G401 (cell line): ENCODE measurements around the gene NID2. TPM values are rescaled to one million over a fixed set of nuclear protein-coding genes. Genes with fewer than 3 reads are reported as not detected.

Experiments used
- DNase-seq: peaks from one replicate; pipeline ENCODE4 v3.0.0-alpha.2; 2015; ENCODE audit warnings: low spot score
- in situ Hi-C: cut with HindIII; loops from 2 replicates; pipeline ENCODE4 v1.10.0; 2016; ENCODE audit warnings: low sequenced_read_pairs, mixed read lengths
- total RNA-seq: library from RNA; depleted of rRNA; stranded (reverse); fragments of >200 nt; shearing (Covaris generic); gene quantifications from 2 replicates; pipeline ENCODE4 v1.2.3, GENCODE V29; 2014

Gene NID2
- total RNA-seq, 1 experiment from 2014 or later = not detected

DNA sequence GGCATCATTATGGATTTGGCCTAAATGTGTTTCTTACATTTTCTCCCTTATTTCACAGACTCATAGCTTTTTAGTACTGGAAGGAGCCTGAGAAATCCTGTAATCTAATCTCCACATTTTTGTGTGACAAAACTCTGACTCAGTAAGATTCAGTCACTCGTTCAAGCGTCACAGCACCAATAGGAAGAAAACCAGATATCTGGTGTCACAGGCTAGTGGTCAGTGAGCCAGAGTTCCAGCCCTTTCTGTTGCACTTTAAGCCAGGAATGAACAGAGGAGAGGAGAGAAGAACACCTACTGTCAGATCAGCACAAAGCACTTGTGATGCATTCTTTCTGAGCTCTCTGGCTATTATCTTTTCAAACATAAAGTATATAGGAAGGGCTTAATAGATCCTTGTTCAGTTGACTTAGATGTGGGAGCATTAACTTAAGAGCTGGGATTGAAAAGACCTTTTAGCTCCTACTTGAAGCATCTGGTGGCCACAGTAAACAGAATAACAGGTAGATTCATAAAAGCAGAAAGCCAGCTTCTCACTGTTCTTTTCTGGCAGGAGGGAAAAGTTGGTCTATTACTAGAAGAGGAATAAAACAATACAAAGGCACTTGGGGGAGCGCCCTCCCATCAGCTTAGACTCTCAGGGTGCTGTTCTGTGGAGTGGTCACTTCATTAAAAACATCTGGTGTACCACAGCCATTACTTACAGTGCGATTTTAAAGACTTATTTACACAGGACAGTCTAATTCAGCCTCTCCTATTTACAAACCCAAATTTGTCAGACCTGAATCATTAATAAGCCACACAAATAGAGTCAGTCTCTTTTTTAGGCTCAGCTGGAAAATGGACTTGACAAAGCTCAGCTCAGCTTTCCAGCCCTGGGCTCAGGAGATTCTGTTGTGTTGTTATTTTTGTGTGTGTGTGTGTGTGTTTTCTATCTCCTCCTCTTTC, 12.2 kb upstream of the NID2 start:
- no peak for DNase-seq
- in situ Hi-C loops = no loop called here

DNA sequence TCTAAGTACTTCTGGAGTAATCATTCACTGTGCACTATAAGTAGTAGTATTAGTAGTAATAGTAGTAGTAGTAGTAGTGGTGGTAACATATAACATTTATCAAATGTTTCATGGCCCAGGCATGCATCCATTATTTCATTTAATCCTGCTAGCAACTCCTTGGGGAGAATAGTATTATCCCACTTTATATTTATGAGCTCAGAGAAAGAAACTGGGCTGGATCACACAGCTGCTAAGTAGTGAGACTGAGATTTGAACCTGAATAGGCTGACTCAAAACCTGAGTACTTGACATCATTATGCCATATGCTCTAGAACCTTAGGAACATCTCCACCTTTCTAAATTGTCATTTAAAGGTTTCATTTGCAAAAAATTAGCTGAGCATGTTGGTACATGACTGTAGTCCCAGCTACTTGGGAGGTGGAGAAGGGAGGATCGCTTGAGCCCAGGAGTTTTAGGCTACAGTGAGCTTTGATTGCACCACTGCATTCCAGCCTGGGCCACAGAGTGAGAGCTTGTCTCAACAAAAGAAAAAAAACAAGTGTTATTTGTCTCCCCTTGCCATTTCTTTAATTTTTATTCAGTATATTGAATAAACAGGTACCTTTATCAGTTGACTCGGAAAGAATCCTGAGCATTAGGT, 11.4 kb upstream of the NID2 start:
- no peak for DNase-seq
- in situ Hi-C loops = no loop called here

- in situ Hi-C loops = no loop called here
- no peak for DNase-seq
These were observed 10.5 kb upstream of the NID2 start for GRCh38 chr14:52079239-52079959.

- DNase-seq = no peak
- in situ Hi-C loops = no loop called here
These were observed 9.9 kb upstream of the NID2 start for GRCh38 chr14:52078721-52079120.

DNA sequence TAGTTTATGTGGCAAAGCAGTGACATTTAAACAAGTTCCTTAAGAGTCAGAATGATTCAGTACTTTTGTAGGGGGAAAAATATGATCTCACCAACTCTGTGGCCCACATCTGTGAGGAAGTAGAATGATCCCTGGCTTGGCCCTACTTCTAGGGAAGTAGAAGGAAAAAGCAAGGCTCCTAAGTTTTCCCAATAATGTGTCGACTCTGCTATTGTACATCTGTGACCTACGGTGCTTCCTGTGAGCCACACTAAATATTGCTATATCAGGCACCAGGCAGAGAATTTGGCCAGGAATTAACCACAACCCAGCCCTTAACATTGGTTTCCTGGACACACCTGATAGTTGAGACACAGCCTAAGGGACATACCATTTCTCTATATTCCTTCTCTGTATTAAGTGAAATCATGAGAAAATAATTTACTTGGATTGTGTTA, 9.3 kb upstream of the NID2 start:
- no peak for DNase-seq
- in situ Hi-C loops = no loop called here

DNA sequence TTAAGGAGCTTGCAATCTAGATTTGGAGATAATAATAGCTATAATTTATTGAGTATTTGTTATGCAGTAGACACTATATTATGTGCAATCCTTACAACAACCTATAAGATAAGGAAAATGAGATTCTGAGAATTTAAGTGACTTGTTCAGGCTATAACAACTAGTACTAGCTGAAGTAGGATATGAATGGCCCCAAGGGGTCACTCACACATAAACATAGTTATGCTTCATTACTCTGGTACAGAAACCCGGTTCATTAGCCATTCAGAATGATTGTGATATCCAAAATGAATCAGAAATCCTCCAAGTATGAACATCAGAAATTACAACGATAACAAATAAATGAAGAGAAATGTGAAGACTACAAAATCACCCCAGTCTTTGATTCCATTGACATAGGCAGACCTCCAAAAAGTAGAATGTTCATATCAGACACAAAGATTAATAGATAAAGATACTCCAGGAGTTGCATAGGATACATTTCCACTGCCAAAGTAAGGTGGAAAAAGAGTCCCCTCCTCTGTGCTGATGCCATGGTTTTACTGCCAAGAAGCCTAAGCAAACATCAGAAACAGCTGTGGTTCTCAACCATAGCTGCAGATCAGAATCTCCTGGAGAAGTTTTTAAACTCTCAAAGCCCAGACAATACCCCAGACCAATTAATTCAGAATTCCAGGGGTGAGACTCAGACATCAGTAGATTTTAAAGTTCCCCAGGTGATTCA, 8.6 kb upstream of the NID2 start:
- in situ Hi-C loops = no loop called here
- DNase-seq = no peak

DNA sequence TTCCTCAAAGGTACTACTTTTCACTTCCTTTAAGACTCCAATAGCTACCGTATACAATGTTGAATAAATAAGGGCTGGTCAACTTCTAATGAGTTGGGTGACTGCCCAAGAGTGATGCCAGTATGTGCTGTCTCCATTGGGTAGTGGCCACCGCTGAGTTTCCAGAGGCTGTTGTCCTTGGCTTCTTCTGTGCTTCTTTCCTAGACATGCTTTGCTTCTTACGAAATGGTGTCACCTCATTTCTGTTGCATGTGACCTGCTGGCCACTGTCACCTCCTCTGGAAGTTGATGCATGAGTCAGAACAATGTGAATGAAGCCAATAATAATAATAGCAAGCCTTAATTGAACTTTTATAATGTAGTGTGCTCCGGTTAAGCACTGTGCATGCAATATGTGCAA, 7.5 kb upstream of the NID2 start:
- DNase-seq = no peak

GRCh38 chr14:52075371-52075770, 6.5 kb upstream of the NID2 start:
- in situ Hi-C loops = no loop called here
- no peak for DNase-seq

More for the DNA sequence above, 7.5 kb upstream of the NID2 start:
- in situ Hi-C loops = no loop called here

DNA sequence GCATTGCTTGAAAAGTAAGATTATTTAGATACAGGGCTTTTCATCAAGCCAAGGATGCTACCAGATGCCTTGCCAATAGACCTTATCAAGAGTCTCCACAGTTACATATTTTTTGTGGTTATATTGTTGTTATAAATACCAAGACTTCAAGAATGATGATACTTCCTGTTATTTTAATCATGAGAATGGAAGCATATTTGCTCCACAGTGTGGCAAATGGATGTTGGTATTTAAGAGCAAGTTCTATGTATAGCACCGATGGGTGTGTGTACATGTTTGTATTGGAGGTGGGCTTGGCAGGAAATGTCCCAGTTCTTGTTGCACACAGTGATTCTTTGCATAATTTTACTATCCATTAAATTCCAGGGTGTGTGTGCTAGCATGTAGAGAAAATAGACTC, 4.4 kb upstream of the NID2 start:
- in situ Hi-C loops = no loop called here

GRCh38 chr14:52072266-52072780, 3.5 kb upstream of the NID2 start:
- DNase-seq = no peak
- in situ Hi-C loops = no loop called here

More for the DNA sequence above, 4.4 kb upstream of the NID2 start:
- no peak for DNase-seq

DNA sequence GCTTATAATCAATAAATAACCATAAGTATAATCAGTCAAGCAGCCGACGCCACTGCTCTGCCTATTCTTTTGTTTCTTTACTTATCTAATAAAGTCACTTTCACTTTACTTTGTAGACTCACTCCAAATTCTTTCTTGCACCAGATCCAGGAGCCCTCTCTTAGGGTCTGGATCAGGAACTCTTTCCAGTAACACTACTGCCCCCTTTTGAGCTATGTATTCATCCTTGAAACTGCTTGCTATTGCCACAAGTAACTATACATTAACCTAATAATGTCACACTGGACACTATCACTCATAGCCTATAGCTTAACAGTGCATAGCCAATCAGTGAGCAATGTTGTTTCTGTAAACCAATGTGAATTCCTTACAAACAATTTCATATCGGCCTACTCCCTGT, 2.8 kb upstream of the NID2 start:
- in situ Hi-C loops = no loop called here
- DNase-seq = no peak

GRCh38 chr14:52070051-52070431, 1.2 kb upstream of the NID2 start:
- in situ Hi-C loops = no loop called here

DNA sequence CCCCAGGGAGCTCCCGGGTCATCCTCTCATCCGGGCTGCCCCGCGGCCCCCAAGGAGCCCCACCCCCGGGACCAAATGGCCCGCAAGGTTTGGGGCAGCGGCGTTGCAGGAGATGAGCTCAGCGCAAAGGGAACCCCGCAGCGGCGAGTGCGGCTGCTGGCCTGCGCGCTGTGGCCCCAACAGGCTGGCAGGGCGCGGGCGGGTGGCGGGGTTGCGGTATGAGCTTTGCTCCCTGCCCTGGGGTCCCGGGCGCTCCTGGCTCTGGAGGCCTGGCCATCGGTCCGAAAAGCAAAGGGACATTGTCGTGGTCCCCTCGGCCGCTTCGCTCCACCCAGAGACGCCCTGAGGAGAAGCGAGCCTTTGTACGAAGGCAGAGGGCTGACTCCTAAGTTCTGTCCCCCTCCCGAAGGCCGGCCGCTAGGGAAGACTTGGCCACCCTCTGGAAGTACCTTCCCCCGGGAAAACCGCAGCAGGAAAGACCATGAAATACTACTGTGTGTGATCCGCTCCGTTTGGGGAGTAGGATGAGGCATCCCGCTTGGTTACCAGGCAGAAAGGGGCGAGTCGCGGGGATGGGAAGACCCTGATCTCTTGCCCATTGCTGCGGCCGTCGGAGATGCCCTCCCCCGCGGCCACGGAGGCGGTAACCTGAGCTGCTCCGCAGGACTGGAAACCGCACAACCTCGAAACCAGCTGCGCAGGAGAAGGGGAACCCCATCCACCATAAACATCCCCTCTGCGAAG, 620 bp upstream of the NID2 start:
- in situ Hi-C loops = no loop called here
- no peak for DNase-seq

More at GRCh38 chr14:52070051-52070431, 1.2 kb upstream of the NID2 start:
- DNase-seq = no peak

- DNase-seq = no peak
- in situ Hi-C loops = no loop called here
These were observed 815 bp downstream of the NID2 start for GRCh38 chr14:52067873-52068614.

- no peak for DNase-seq
- in situ Hi-C loops = no loop called here
These were observed 4.7 kb downstream of the NID2 start for GRCh38 chr14:52064174-52064573.

DNA sequence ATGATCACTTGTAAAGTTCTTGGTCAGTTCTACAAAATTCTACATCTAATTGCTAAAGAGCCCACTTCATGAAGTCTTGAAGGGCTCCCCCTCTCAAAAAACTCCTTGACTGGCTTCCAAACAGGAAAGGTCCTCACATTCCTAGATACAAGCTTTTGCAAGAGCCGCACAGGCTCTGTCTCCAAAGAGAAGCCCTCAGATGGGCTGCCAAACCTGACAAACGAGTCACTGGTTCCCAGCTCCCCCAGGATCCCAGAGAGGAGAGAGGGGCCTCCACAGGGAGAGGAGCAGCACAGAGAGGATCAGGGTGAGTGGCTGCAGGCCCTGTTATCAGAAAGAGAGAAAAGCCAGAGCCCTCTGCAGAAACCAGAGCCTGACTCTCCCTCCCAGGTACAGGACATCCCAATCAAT, 5.8 kb downstream of the NID2 start:
- DNase-seq = no peak
- in situ Hi-C loops = no loop called here

- no peak for DNase-seq
- in situ Hi-C loops = no loop called here
These were observed 7.0 kb downstream of the NID2 start for GRCh38 chr14:52061890-52062289.

DNA sequence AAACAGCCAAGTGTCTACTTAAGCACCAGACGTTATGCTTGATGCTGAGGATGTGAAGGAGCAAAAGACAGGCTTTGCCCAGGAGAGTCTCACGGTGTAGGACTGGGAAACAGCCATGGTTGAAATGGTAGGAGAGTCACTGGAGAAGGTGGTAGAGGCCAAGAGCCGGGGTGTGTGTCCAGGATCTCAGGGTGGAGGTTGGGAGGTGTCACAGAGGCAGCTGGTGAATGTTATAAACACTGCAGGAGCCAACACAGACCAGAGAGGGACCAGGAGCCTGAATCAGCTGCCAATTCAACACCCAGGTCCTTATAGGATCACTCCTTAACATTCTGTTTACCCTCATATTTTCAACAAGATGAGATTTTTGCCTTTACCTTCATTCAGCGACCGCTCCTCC, 7.5 kb downstream of the NID2 start:
- in situ Hi-C loops = no loop called here
- peak; percentile 36 for DNase-seq
